GM12878 (cell line): ENCODE results near the gene HP1BP3. TPM values are rescaled to one million over a fixed set of nuclear protein-coding genes. Genes with fewer than 3 reads are reported as not detected.

Source experiments
- ATAC-seq: fragments of 200-7000 bp; cut with Tn5 transposase; 3 replicates; pipeline ENCODE4 v1.9.1; 2020; ENCODE audit warnings: mild to moderate bottlenecking, moderate library complexity
- BruUV-seq: library from RNA; stranded (reverse); fragments of 400-500 nt; replicated peaks from 2 replicates; lab custom pipeline; 2021; lab: Mats Ljungman, UMichigan
- CTCF ChIA-PET: fragments of 300-600 bp; sonication (Branson Sonifier 250); formaldehyde crosslinking; extraction: SDS; loops from one replicate; lab custom pipeline; 2021; ENCODE audit warnings: inconsistent platforms; lab: Yijun Ruan, JAX
- POLR2A ChIA-PET: fragments of 350-600 bp; formaldehyde crosslinking; extraction: SDS; loops from one replicate; lab custom pipeline; 2021; ENCODE audit warnings: inconsistent platforms; lab: Charles Lee
- RAD21 ChIA-PET: fragments of 300-600 bp; sonication (Branson Sonifier 250); formaldehyde crosslinking; loops from one replicate; lab custom pipeline; 2023; ENCODE audit warnings: antibody characterized with exemption; ENCODE audit not compliant: unreplicated experiment; lab: Charles Lee
- SMC1A ChIA-PET: fragments of 300-600 bp; sonication (Branson Sonifier 250); formaldehyde crosslinking; loops from one replicate; lab custom pipeline; 2023; ENCODE audit not compliant: unreplicated experiment, uncharacterized antibody; lab: Charles Lee
- DNase-seq: peaks from one replicate; pipeline ENCODE4 v3.0.0-alpha.2; 2011; ENCODE audit warnings: low read depth, low spot score
- FAIRE-seq: peaks from 3 replicates; lab custom pipeline; 2011; peaks lifted over from hg19 to GRCh38; lab: Jason Lieb, UNC
- H2AFZ ChIP-seq: 2 replicates; pipeline ENCODE4 v1.6.0; 2011; ENCODE audit warnings: low read depth, low read length, control low read depth; ENCODE audit not compliant: control insufficient read depth
- H3K27ac ChIP-seq: 2 replicates; pipeline ENCODE4 v1.5.1; 2011; ENCODE audit warnings: control low read depth; ENCODE audit not compliant: control insufficient read depth, insufficient read depth
- H3K27me3 ChIP-seq, 2 experiments: replicated peaks in 1 of 2; 2 replicates each; pipeline versions ENCODE4 v1.6.0 to v1.6.1; 2011; ENCODE audit warnings: low read length in 1 of 2; ENCODE audit not compliant: control insufficient read depth in 2 of 2, insufficient read depth in 2 of 2
- H3K36me3 ChIP-seq, 2 experiments: 2 replicates each; pipeline ENCODE4 v1.5.1; 2011; ENCODE audit warnings: low read length in 1 of 2; ENCODE audit not compliant: control insufficient read depth in 2 of 2, insufficient read depth in 2 of 2
- H3K4me1 ChIP-seq: 2 replicates; pipeline ENCODE4 v1.6.1; 2011; ENCODE audit warnings: mild to moderate bottlenecking, low read length, moderate library complexity, mixed read lengths; ENCODE audit not compliant: control insufficient read depth, insufficient read depth
- H3K4me2 ChIP-seq: 2 replicates; pipeline ENCODE4 v1.6.0; 2011; ENCODE audit warnings: control low read depth; ENCODE audit not compliant: control insufficient read depth, insufficient read depth
- H3K4me3 ChIP-seq: fragments of 200-600 bp; sonication (generic); 2 replicates; pipeline ENCODE4 v1.5.1; 2016
- H3K79me2 ChIP-seq: 2 replicates; pipeline ENCODE4 v1.6.0; 2011; ENCODE audit warnings: low read length; ENCODE audit not compliant: control insufficient read depth, insufficient read depth
- H3K9ac ChIP-seq: 2 replicates; pipeline ENCODE4 v1.8.0; 2011; ENCODE audit warnings: low read length, control low read depth, mixed read lengths; ENCODE audit not compliant: control insufficient read depth, insufficient read depth
- H3K9me3 ChIP-seq: replicated peaks from 3 replicates; pipeline ENCODE4 v1.5.1; 2011; ENCODE audit warnings: mild to moderate bottlenecking, low read length; ENCODE audit not compliant: control insufficient read depth, insufficient read depth
- H4K20me1 ChIP-seq: 2 replicates; pipeline ENCODE4 v1.6.0; 2011; ENCODE audit not compliant: control insufficient read depth, insufficient read depth
- FOS ChIP-seq: IDR thresholded peaks from 3 replicates; pipeline ENCODE4 v1.6.1; 2011; ENCODE audit warnings: borderline replicate concordance; ENCODE audit not compliant: insufficient read length; ENCODE audit errors: extremely low read depth
- KAT2A ChIP-seq: conservative IDR thresholded peaks from 2 replicates; pipeline ENCODE4 v1.6.1; 2011; ENCODE audit warnings: low read depth, low read length; ENCODE audit not compliant: control insufficient read depth
- MTA2 ChIP-seq: fragments of 450-650 bp; IDR thresholded peaks from 2 replicates; pipeline ENCODE4 v1.6.1; 2016; ENCODE audit warnings: low read depth, mild to moderate bottlenecking, moderate library complexity
- NFYB ChIP-seq: IDR thresholded peaks from 2 replicates; pipeline ENCODE4 v1.6.1; 2011; ENCODE audit warnings: low read depth, mild to moderate bottlenecking, low read length, improper control_type of control experiment, moderate library complexity; ENCODE audit not compliant: insufficient read depth
- PKNOX1 ChIP-seq: fragments of 450-650 bp; IDR thresholded peaks from 2 replicates; pipeline ENCODE4 v1.6.1; 2016; ENCODE audit warnings: mild to moderate bottlenecking
- RUNX3 ChIP-seq: IDR thresholded peaks from 2 replicates; pipeline ENCODE4 v1.6.1; 2012; ENCODE audit warnings: low read length, inconsistent platforms
- SMARCA5 ChIP-seq: fragments of 450-650 bp; IDR thresholded peaks from 2 replicates; pipeline ENCODE4 v1.6.1; 2017; ENCODE audit warnings: mild to moderate bottlenecking
- TARDBP ChIP-seq: IDR thresholded peaks from 2 replicates; pipeline ENCODE4 v1.6.1; 2016; ENCODE audit warnings: borderline replicate concordance
- TBL1XR1 ChIP-seq: IDR thresholded peaks from 2 replicates; pipeline ENCODE4 v1.6.1; 2012; ENCODE audit warnings: low read depth, low read length, improper control_type of control experiment
- USF2 ChIP-seq: IDR thresholded peaks from 2 replicates; pipeline ENCODE4 v1.6.1; 2011; ENCODE audit warnings: low read depth, low read length, improper control_type of control experiment, borderline replicate concordance
- ZBTB11 ChIP-seq: fragments of 450-650 bp; formaldehyde crosslinking; IDR thresholded peaks from 2 replicates; pipeline ENCODE4 v1.5.0; 2022; ENCODE audit warnings: mild to moderate bottlenecking, missing genetic modification characterization
- ZNF687 ChIP-seq: fragments of 450-650 bp; IDR thresholded peaks from 2 replicates; pipeline ENCODE4 v1.6.1; 2017; ENCODE audit warnings: mild to moderate bottlenecking, moderate library complexity
- WGBS: methylation state at CpG from one replicate; pipeline ENCODE4 v1.1.6; 2016; ENCODE audit warnings: low lambda C conversion rate; ENCODE audit not compliant: insufficient replicate concordance, insufficient coverage; ENCODE audit errors: missing lambda C conversion rate; 5-methylcytosine and 5-hydroxymethylcytosine counted together
- in situ Hi-C: fragments of 300-500 bp; cut with MboI; formaldehyde crosslinking; loops from 9 replicates; pipeline ENCODE4 v1.14.3; 2018; ENCODE audit warnings: mixed read lengths
- intact Hi-C: fragments of 100-400 bp; cut with micrococcal nuclease; formaldehyde crosslinking; loops from one replicate; pipeline ENCODE4 v1.14.2; 2022; ENCODE audit not compliant: unreplicated experiment
- polyA plus RNA-seq, 11 experiments: library from polyadenylated mRNA; depleted of rRNA in 4 of 11; unstranded in 6 of 11; stranded (reverse) in 5 of 11; fragments of >200 nt; fragmentation: Nextera tagmentation in 4 of 11; fragmentation: Illumina TruSeq in 1 of 11; extraction: Ambion mirVana in 4 of 11; extraction: Trizol in 1 of 11; gene quantifications; 1 replicate in 1 of 11; 2 replicates in 10 of 11; pipeline versions ENCODE4 v1.2.1 to v1.2.3, GENCODE V29; 2011 to 2016; ENCODE audit warnings: inconsistent platforms in 2 of 11, missing spikeins in 2 of 11, low read depth in 1 of 11
- total RNA-seq, 4 experiments: library from RNA; depleted of rRNA in 3 of 4; stranded (reverse); fragments of >200 nt in 3 of 4; fragmentation: Illumina TruSeq in 1 of 4; extraction: Trizol in 1 of 4; gene quantifications; 2 replicates each; pipeline versions ENCODE4 v1.2.1 to v1.2.3, GENCODE V29; 2013 to 2021

The HP1BP3 gene
- total and polyA plus RNA-seq, 10 of the 15 experiments (the other 5 are each of a cell fraction or from before 2014, with no cell fraction given) = 32.6 to 188 (median 133) TPM

- Histone ChIP-seq H4K20me1 (0 out of 2 replicates have a peak, but pooled peaks cover 2% of the 10 kb centered on the region), H3K4me2 (peak within 1 kb of the TSS; percentile 98), H3K4me1 (peaks cover 10% of the 10 kb centered on the region), H3K27me3 (peaks cover 8 to 9% of the 10 kb centered on the region in 2 experiments; a peak in 3 of 4 replicates), H3K9me3 (no peaks in the 10 kb centered on the region), H3K4me3 (peak within 1 kb of the TSS; percentile 50), H3K27ac (no peak within 1 kb of the TSS), H3K79me2 (no peaks in the 10 kb centered on the region), H3K36me3 (peaks cover 0 to 3% of the 10 kb centered on the region in 2 experiments; a peak in 1 of 4 replicates), H3K9ac (peak within 1 kb of the TSS; percentile 1; the same call in 1 of the 2 replicates), H2AFZ (peak within 1 kb of the TSS; percentile 46)
- RAD21 ChIA-PET = interaction anchor here (0.6 to 2.3 kb wide), 4 partner anchors 11 to 463 kb away, joined by 3 to 7 read pairs (median 4); partner anchors contain the start of gene HP1BP3
- in situ Hi-C loops (no loop called here), intact Hi-C loops (no loop called here)
- CTCF ChIA-PET = interaction anchor here (0.6 to 2.7 kb wide), 5 partner anchors 8 to 406 kb away, joined by 3 to 14 read pairs (median 3); no protein-coding TSS in a partner anchor
- BruUV-seq = no TSS peak
- POLR2A ChIA-PET = interaction anchor here (2.8 kb wide), 1 partner anchor 54 kb away, joined by 7 read pairs; the partner anchor contains the start of gene HP1BP3
- FAIRE-seq (peak; percentile 90), ATAC-seq (peak; percentile 84), DNase-seq (peak; percentile 50)
- 5% methylated on average over 38 of the region's 38 CpGs for WGBS
- SMC1A ChIA-PET = interaction anchor here (1.0 kb wide), 3 partner anchors 25 to 53 kb away, joined by 3 read pairs; no protein-coding TSS in a partner anchor
- TF ChIP-seq MTA2 (no peak), NFYB (no peak), TBL1XR1 (no peak), RUNX3 (peak; percentile 19), USF2 (peak; percentile 37; the same call in 1 of the 2 replicates), TARDBP (0 out of 2 replicates have a peak, but pooled peaks have one; percentile 11), PKNOX1 (no peak), KAT2A (no peak), FOS (no peak), ZNF687 (peak; percentile 79), ZBTB11 (CRISPR knock-in tag) (no peak), SMARCA5 (0 out of 2 replicates have a peak, but pooled peaks have one; percentile 1)
These were observed 54.3 kb downstream of the HP1BP3 start, which contains the start of gene SH2D5 for GRCh38 chr1:20732588-20733359. Gene SH2D5 (minus strand): TSS chr1:20732703. CDS start chr1:20728044, 4,659 bp downstream.
